Measurements from ENCODE around the gene HPN.

The HPN gene

GRCh38 chr19:35065574-35065973 is 24.1 kb downstream of the HPN start:
- DNase-seq = no peak

GRCh38 chr19:35066121-35066520 is 24.6 kb downstream of the HPN start:
- no peak for DNase-seq

GRCh38 chr19:35066691-35067563 is 25.4 kb downstream of the HPN start:
- peak; percentile 96 for DNase-seq

DNA sequence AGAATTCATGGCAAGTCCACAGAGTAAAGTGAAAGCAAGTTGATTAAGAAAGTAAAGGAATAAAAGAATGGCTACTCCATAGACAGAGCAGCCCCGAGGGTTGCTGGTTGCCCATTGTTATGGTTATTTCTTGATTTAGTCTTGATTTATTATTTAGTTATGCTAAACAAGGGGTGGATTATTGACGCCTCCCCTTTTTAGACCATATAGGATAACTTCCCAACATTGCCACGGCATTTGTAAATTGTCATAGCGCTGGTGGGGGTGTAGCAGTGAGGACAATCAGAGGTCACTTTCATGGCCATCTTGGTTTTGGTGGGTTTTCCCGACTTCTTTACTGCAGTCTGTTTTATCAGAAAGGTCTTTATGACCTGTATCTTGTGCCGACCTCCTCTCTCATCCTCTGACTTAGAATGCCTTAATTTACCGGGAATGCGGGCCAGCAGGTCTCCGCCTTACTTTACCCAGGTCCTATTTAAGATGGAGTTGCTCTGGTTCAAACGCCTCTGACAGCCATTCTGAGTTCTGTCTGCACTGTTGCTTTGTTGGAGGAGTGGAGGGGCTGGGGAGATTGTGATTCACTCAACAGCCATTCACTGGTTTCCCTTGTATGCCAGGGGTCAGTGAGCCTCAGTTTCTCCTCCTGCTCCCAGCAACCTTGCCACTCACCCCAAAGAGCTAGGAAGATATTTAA is 27.6 kb downstream of the HPN start:
- DNase-seq = no peak

DNA sequence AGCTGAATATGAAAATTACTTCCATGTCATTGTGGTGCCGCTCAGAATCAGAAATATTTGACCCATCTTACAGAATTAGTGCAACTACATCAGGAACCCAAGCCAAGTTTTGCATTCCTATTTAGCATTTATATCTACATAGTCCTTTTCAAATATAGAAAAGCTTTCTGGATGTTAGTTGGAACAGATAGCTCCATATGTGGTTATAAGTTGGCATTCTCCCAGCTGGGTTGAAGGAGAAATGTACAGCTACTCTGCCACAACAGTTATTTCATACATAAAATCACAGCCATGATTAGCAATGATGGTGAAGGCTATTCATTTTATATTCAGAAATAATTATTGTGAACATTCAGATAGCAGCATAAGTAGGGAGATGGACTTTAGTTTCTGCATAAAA is 28.2 kb downstream of the HPN start:
- peak; percentile 44 for DNase-seq

DNA sequence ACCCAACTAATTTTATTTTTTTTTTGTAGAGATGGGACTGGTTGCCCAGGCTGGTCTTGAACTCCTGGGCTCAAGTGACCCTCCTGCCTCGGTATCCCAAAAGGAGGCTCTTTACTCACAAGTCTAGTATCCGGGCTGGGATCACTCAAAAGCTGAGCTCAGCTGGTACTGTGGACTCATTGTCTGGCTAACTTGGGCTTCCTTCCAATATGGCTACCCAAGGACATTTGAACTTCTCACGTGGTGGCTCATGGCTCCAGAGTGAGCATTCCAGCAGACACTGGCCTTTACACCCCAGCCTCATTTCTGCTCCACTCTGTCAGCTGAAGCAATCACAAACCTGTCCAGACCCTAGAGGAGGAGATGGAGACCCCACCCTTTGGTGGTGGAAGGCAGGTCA is 28.9 kb downstream of the HPN start:
- no peak for DNase-seq

GRCh38 chr19:35073516-35073915 is 32.0 kb downstream of the HPN start:
- no peak for DNase-seq

GRCh38 chr19:35073941-35074340 is 32.4 kb downstream of the HPN start:
- no peak for DNase-seq

GRCh38 chr19:35074426-35075201 is 33.1 kb downstream of the HPN start:
- no peak for DNase-seq

DNA sequence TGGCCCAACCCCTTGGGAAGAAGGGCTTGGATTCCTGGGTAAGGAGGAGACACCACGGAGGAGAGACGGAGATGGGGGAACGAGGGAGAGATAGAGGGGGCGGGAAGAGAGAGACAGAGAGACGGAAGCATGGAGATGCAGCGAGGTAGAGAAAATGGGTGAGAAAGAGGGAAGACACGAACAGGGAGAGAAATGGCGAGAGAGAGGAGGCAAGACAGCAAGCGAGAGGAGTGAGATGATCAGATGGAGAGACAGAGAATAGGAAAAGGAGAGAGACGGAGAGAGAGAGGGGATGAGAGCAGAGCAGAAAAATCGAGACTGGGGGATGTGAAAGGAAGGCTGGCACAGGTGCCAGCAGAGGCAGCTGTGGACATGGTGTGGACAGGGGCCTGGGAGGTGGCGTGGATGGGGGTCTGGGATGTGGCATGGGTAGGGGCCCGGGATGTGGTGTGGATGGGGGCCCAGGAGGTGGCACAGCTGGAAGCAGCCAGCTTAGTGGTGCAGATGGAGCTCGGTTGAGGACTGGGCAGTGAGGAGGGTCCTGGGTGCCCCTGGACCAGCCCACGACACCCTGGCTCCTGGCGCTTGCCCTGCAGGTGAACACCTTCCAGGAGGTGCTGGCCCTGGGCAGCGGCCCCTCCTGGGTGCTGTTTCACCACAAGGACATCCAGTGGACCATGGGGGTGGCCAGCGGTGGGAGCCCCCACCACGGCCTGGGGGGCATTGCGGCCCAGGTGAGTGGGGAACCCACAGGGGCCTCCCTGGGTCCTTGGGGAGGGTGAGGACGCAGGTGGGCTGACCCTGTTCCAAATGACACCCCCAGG is 33.9 kb downstream of the HPN start:
- DNase-seq = no peak

GRCh38 chr19:35076026-35076370 is 34.5 kb downstream of the HPN start:
- no peak for DNase-seq

DNA sequence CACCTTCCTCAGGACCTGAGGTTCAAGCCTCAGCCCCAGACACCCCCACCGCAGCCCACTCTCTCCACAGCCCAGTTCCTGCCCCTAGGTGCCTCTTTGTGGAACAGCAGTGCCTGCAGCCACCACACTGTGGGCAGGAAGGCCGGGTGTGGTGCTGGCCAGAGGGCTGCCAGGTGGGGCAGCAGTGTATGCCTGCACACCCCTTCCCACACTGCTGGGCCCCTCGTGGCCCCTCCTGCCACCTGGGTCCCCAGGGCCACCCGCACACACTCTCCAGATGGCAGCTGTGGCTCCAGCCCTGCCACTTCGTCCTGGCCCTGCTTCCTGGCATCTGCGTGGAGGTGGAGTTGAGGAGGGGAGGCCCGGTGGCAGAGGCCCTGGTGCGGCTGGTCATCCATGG is 35.1 kb downstream of the HPN start:
- DNase-seq = no peak

DNA sequence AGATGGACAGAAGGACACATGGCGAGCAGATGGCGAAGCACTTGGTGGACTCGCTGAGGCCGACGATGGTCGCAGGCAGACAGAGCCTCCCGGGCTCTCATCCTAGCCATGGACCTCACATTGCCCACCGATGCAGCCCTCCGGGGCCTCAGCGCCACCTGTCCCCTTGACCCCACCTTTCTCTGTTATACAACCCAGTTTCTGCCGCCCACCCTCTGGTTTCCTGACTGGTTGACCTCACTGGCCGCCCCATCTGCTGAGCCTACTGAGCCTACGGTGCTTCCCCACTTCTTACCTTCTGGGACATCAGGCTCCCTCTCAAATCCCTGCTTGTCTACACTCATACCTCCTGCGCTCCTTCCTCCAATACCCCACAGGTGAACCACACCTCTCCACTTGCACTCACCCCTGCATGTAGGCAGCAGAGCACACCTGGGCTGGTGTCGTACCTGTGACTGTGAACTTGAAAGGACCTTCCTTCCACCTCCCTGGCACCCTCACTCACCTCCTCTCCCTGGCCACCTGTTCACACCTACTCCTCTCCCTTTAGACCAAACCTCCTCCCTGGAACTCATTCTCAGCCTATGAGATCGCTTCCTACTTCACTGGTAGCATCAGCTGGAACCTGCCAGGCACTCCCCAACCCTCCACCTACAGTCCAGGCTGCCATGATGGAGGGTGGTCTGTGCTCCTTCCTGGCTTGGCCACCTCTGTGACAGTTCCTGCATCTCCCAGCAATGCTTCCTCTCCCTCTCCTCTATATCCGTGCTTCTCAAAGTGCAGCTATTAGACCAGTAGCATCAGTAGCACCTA is 36.1 kb downstream of the HPN start:
- DNase-seq = no peak

DNA sequence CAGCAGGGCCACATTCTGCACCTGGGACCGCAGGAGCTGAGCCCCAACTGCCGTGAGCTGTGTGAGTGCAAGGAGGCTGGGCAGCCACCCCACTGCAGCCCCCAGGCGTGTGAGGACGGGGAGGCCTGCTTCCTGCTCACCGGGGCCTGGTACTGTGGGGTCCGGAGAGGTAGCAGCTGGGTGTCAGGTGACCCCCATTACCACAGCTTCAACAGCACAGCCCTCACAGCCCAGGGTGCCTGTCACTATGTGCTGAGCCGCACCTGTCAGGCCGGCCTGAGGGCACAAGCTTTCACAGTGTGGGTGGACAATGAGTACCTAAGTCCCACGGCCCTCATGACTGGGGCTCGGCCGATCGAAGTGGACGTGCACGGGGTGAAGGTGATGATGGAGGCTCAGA is 38.3 kb downstream of the HPN start:
- DNase-seq = no peak

DNA sequence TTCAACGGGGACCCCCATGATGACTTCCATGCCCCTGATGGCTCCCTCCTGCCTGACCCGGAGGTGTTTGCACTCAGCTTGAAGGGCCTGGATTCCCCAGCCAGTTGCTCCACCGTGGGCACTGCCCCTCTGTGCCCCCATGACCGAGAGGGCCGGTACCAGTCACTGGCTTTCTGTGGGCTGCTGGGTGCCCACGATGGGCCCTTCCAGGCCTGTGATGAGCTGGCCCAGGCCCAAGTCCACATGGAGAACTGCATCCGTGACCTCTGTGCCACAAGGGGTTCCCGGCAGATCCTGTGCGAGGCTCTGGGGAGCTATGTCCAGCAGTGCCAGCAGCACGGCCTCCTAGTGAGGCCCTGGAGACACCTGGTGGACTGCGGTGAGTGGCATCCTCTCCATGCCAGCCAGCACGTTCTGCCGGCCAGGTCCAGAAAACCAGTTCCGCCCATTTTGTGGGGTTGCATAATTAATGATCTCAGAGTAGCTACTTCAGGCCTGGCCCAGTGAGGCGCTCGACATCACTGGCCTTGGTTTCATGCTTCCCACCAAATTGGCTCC is 39.2 kb downstream of the HPN start:
- DNase-seq = no peak

- DNase-seq = no peak
Measured at GRCh38 chr19:35081201-35081600, 39.7 kb downstream of the HPN start.

- DNase-seq = no peak
Measured at GRCh38 chr19:35083691-35084508, 42.4 kb downstream of the HPN start.

DNA sequence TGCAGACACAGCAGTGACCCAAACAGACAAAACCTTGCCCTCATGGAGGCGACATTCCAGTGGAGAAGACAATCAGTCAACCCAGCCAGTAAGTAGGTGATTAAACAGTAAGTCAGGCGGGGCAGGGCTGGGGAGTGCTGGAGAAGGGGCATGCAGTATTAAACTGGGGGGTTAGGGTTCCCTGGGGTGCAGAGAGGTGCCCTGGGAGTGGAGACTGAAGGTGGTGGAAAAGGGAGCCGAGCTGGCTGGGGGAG is 42.9 kb downstream of the HPN start:
- DNase-seq = no peak

- DNase-seq = no peak
Measured at GRCh38 chr19:35085947-35086346, 44.4 kb downstream of the HPN start.

DNA sequence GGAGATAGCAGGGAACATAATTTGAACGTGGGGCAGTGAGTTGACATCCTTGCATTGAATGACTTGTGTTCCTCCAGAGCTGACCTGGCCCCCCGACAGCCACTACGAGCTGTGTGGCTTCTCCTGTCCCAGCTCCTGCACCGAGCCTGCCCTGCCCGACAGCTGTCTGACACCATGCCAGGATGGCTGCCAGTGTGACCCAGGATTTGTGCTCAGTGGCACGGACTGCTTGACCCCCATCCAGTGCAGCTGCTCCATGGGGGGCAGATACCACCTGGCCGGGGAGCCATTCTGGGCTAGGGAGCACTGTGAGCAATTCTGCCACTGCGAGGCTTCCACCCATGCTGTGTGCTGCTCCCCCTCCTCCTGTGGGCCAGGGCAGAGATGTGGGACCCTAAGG is 44.9 kb downstream of the HPN start:
- no peak for DNase-seq

DNA sequence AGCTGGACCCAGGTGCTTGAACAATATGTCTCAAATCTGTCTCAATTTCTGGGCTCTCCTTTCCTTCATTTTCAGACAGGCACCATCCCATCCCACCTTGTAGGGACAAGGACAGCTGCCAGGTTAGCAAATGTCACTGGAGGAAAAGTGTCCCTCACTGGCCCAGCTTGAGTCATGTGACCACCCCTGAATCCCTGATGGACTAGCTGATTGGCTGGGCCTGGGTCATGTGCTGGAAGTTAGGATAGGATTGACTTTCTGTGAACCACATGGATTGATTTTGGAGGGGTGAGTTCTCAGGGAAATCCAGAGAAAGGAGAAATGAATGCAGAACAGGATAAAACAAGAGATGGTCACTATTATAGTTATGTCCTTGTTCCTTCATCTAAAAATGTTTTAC is 45.9 kb downstream of the HPN start:
- DNase-seq = no peak

Data from NCI-H1694 (cell line).